Activated CD8-positive, alpha-beta memory T cell treated with anti-CD3 and anti-CD28 coated beads, Interleukin-2, amount 10 ng/mL, durations not matched to agents 7 days and 5 days (primary cell): Measurements from ENCODE around the gene CHST2. TPM values are rescaled to one million over a fixed set of nuclear protein-coding genes. Genes with fewer than 3 reads are reported as not detected.

Source experiments
- ATAC-seq: fragments of 150-1000 bp; cut with Tn5 transposase; one replicate; pipeline ENCODE4 v1.10.0; 2021; ENCODE audit warnings: moderate library complexity
- CTCF ChIA-PET: fragments of 350-600 bp; sonication (Branson Sonifier 250); formaldehyde crosslinking; loops from one replicate; lab custom pipeline; 2021; ENCODE audit warnings: antibody characterized with exemption; lab: Charles Lee
- DNase-seq: peaks from one replicate; pipeline ENCODE4 v3.0.0-alpha.2; 2020
- H3K27ac Mint-ChIP-seq: one replicate; pipeline ENCODE4 v1.8.0; 2021; ENCODE audit warnings: mild to moderate bottlenecking, mixed read lengths
- H3K27me3 Mint-ChIP-seq: one replicate; pipeline ENCODE4 v1.8.0; 2021; ENCODE audit warnings: mixed read lengths
- H3K36me3 Mint-ChIP-seq: one replicate; pipeline ENCODE4 v1.8.0; 2021; ENCODE audit warnings: mild to moderate bottlenecking, mixed read lengths
- H3K4me1 Mint-ChIP-seq: one replicate; pipeline ENCODE4 v1.8.0; 2021; ENCODE audit warnings: mixed read lengths
- H3K4me3 Mint-ChIP-seq: one replicate; pipeline ENCODE4 v1.8.0; 2021; ENCODE audit warnings: mild to moderate bottlenecking, moderate library complexity, mixed read lengths
- H3K9me3 Mint-ChIP-seq: one replicate; pipeline ENCODE4 v1.8.0; 2022; ENCODE audit warnings: low read depth, mixed read lengths
- total RNA-seq, 2 experiments: library from RNA; stranded (reverse); gene quantifications; one replicate each; pipeline ENCODE4 v1.2.3, GENCODE V29; 2021

The CHST2 gene
- total RNA-seq, 2 experiments from 2014 or later = 2.9 to 16.3 TPM

- ATAC-seq = no peak
- Mint-ChIP-seq H3K27ac (no peak overlapping the region), H3K4me3 (no peak overlapping the region), H3K4me1 (peaks cover 1% of the 10 kb centered on the region), H3K9me3 (peaks cover 15% of the 10 kb centered on the region), H3K27me3 (peaks cover 16% of the 10 kb centered on the region), H3K36me3 (peaks cover 1% of the 10 kb centered on the region)
- CTCF ChIA-PET = no interaction called here
- no peak for DNase-seq
Measured at GRCh38 chr3:143105170-143105569, 14.4 kb upstream of the CHST2 start.

- CTCF ChIA-PET = no interaction called here
- Mint-ChIP-seq H3K9me3 (peaks cover 8% of the 10 kb centered on the region), H3K27ac (no peak overlapping the region), H3K27me3 (peaks cover 24% of the 10 kb centered on the region), H3K4me1 (no peaks in the 10 kb centered on the region), H3K36me3 (no peaks in the 10 kb centered on the region), H3K4me3 (no peak overlapping the region)
- DNase-seq = no peak
- ATAC-seq = no peak
Measured at GRCh38 chr3:143109861-143110260, 9.7 kb upstream of the CHST2 start.

GRCh38 chr3:143110371-143110770 is 9.2 kb upstream of the CHST2 start:
- H3K27ac Mint-ChIP-seq = no peak overlapping the region
- no peaks in the 10 kb centered on the region for H3K4me1 Mint-ChIP-seq
- DNase-seq = no peak
- CTCF ChIA-PET = no interaction called here
- H3K27me3 Mint-ChIP-seq = peaks cover 24% of the 10 kb centered on the region
- no peak overlapping the region for H3K4me3 Mint-ChIP-seq
- H3K36me3 Mint-ChIP-seq = no peaks in the 10 kb centered on the region
- ATAC-seq = no peak
- H3K9me3 Mint-ChIP-seq = peaks cover 6% of the 10 kb centered on the region

- no peaks in the 10 kb centered on the region for H3K36me3 Mint-ChIP-seq
- ATAC-seq = no peak
- H3K27me3 Mint-ChIP-seq = peaks cover 41% of the 10 kb centered on the region
- peaks cover 21% of the 10 kb centered on the region for H3K4me1 Mint-ChIP-seq
- peak overlapping the region; percentile 80 for H3K4me3 Mint-ChIP-seq
- no peaks in the 10 kb centered on the region for H3K9me3 Mint-ChIP-seq
- DNase-seq = no peak
- H3K27ac Mint-ChIP-seq = peak overlapping the region; percentile 20
- CTCF ChIA-PET = interaction anchor here (1.5 kb wide), 1 partner anchor 46 kb away, joined by 4 read pairs; no protein-coding TSS in a partner anchor
Measured at GRCh38 chr3:143118630-143119008, 952 bp upstream of the CHST2 start.

GRCh38 chr3:143119974-143120715 is 574 bp downstream of the CHST2 start:
- peaks cover 42% of the 10 kb centered on the region for H3K27me3 Mint-ChIP-seq
- H3K9me3 Mint-ChIP-seq = no peaks in the 10 kb centered on the region
- peaks cover 21% of the 10 kb centered on the region for H3K4me1 Mint-ChIP-seq
- ATAC-seq (peak; percentile 12), DNase-seq (peak; percentile 58)
- CTCF ChIA-PET = interaction anchor here (0.8 to 3.4 kb wide), 18 partner anchors 8 to 554 kb away, joined by 3 to 30 read pairs (median 4); partner anchors contain the start of gene U2SURP
- H3K27ac Mint-ChIP-seq = no peak overlapping the region
- no peaks in the 10 kb centered on the region for H3K36me3 Mint-ChIP-seq
- peak overlapping the region; percentile 80 for H3K4me3 Mint-ChIP-seq

GRCh38 chr3:143120716-143121240 is 1.2 kb downstream of the CHST2 start:
- H3K9me3 Mint-ChIP-seq = no peaks in the 10 kb centered on the region
- peaks cover 21% of the 10 kb centered on the region for H3K4me1 Mint-ChIP-seq
- H3K27me3 Mint-ChIP-seq = peaks cover 46% of the 10 kb centered on the region
- no peaks in the 10 kb centered on the region for H3K36me3 Mint-ChIP-seq
- no peak overlapping the region for H3K27ac Mint-ChIP-seq
- CTCF ChIA-PET = interaction anchor here (0.5 to 3.4 kb wide), 29 partner anchors 9 to 655 kb away, joined by 3 to 30 read pairs (median 4); partner anchors contain the start of gene U2SURP
- DNase-seq (peak; percentile 61), ATAC-seq (peak; percentile 47)
- peak overlapping the region; percentile 62 for H3K4me3 Mint-ChIP-seq

- Mint-ChIP-seq H3K27ac (no peak overlapping the region), H3K4me3 (peak overlapping the region; percentile 62), H3K36me3 (no peaks in the 10 kb centered on the region), H3K4me1 (peaks cover 19% of the 10 kb centered on the region), H3K9me3 (no peaks in the 10 kb centered on the region), H3K27me3 (peaks cover 45% of the 10 kb centered on the region)
- peak; percentile 56 for ATAC-seq
- CTCF ChIA-PET = interaction anchor here (0.5 to 3.4 kb wide), 29 partner anchors 10 to 654 kb away, joined by 3 to 30 read pairs (median 4); partner anchors contain the start of gene U2SURP
- DNase-seq = peak; percentile 86
Measured at GRCh38 chr3:143121241-143122088, 1.9 kb downstream of the CHST2 start.

GRCh38 chr3:143122089-143122430 is 2.5 kb downstream of the CHST2 start:
- Mint-ChIP-seq H3K27me3 (peaks cover 40% of the 10 kb centered on the region), H3K4me3 (no peak overlapping the region), H3K27ac (no peak overlapping the region), H3K36me3 (no peaks in the 10 kb centered on the region), H3K9me3 (no peaks in the 10 kb centered on the region), H3K4me1 (peaks cover 17% of the 10 kb centered on the region)
- ATAC-seq (no peak), DNase-seq (no peak)
- CTCF ChIA-PET = interaction anchor here (1.0 to 3.4 kb wide), 5 partner anchors 48 to 560 kb away, joined by 3 to 30 read pairs (median 3); no protein-coding TSS in a partner anchor

- Mint-ChIP-seq H3K4me3 (no peak overlapping the region), H3K9me3 (no peaks in the 10 kb centered on the region), H3K36me3 (no peaks in the 10 kb centered on the region), H3K27me3 (peaks cover 37% of the 10 kb centered on the region), H3K4me1 (peaks cover 17% of the 10 kb centered on the region), H3K27ac (no peak overlapping the region)
- ATAC-seq (no peak), DNase-seq (no peak)
- CTCF ChIA-PET = no interaction called here
Measured at GRCh38 chr3:143122608-143123352, 3.2 kb downstream of the CHST2 start.

- CTCF ChIA-PET = no interaction called here
- Mint-ChIP-seq H3K27ac (no peak overlapping the region), H3K4me1 (peaks cover 15% of the 10 kb centered on the region), H3K9me3 (no peaks in the 10 kb centered on the region), H3K4me3 (no peak overlapping the region), H3K36me3 (no peaks in the 10 kb centered on the region), H3K27me3 (peaks cover 31% of the 10 kb centered on the region)
- ATAC-seq (no peak), DNase-seq (no peak)
Measured at GRCh38 chr3:143123353-143123984, 3.9 kb downstream of the CHST2 start.

- Mint-ChIP-seq H3K27ac (no peak overlapping the region), H3K4me3 (no peak overlapping the region), H3K9me3 (no peaks in the 10 kb centered on the region), H3K27me3 (peaks cover 25% of the 10 kb centered on the region), H3K4me1 (peaks cover 10% of the 10 kb centered on the region), H3K36me3 (no peaks in the 10 kb centered on the region)
- DNase-seq = no peak
- ATAC-seq = no peak
- CTCF ChIA-PET = interaction anchor here (0.9 to 1.0 kb wide), 2 partner anchors 47 to 550 kb away, joined by 3 to 4 read pairs; no protein-coding TSS in a partner anchor
Measured at GRCh38 chr3:143124601-143125520, 5.3 kb downstream of the CHST2 start.
